ENCODE data around the gene C1orf52.

- TF ChIP-seq CTCF (IDR thresholded peaks at IDR 0.05; ENCODE audit: low read depth, low read length, poor library complexity, severe bottlenecking) (no peak), EZH2phosphoT487 (IDR thresholded peaks at IDR 0.05; ENCODE audit: borderline replicate concordance, low read length) (no peak)
Measured at GRCh38 chr1:85208488-85208887, 51.0 kb downstream of the C1orf52 start.
